Astrocyte of the spinal cord (primary cell): ENCODE results near the gene CREG2.

ENCODE experiments used
- DNase-seq: peaks from one replicate; pipeline ENCODE4 v3.0.0; 2011; ENCODE audit warnings: low read depth, low spot score
- H3K4me3 ChIP-seq: 2 replicates; pipeline ENCODE4 v1.5.1; 2011; ENCODE audit warnings: low read depth, mild to moderate bottlenecking, low read length, moderate library complexity
- in situ Hi-C: cut with HindIII; loops from 2 replicates; pipeline ENCODE4 v1.10.0; 2017; ENCODE audit warnings: low sequenced_read_pairs
- TF ChIP-seq, protein P1 (sequence below): IDR thresholded peaks from 2 replicates; pipeline ENCODE4 v1.5.1; 2012; ENCODE audit warnings: low read depth, mild to moderate bottlenecking, low read length, inconsistent platforms

Gene CREG2

DNA sequence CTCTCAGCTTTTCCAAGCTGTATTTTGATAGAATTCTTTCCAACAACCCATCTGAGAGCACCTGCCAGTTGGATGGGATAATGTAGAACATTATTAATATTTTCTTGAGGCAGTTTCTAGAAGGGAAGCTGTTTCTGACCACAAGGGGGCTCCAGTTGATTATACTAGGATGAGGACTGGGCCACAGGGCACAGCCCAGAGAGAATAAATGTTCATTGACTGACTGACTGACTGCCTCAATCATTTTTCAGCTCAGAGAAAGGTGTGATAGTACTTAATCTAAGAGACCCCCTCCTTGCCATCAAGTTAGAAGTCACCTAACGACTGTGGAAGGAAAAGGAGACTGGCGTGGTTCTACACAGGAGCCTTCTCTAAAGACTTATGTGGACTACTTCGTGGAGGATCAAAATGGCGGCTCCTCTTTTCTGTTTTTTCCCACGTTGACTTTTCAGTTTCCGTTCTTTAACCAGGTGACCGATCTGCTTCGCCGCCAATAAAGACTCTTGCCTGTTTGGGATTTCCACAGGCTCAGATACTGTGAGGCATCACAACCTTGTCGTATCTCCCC lies 31.9 kb upstream of the CREG2 start:
- H3K4me3 ChIP-seq = no peak overlapping the region
- peak; percentile 71 for DNase-seq
- in situ Hi-C loops = no loop called here
- TF ChIP-seq, protein P1, sequence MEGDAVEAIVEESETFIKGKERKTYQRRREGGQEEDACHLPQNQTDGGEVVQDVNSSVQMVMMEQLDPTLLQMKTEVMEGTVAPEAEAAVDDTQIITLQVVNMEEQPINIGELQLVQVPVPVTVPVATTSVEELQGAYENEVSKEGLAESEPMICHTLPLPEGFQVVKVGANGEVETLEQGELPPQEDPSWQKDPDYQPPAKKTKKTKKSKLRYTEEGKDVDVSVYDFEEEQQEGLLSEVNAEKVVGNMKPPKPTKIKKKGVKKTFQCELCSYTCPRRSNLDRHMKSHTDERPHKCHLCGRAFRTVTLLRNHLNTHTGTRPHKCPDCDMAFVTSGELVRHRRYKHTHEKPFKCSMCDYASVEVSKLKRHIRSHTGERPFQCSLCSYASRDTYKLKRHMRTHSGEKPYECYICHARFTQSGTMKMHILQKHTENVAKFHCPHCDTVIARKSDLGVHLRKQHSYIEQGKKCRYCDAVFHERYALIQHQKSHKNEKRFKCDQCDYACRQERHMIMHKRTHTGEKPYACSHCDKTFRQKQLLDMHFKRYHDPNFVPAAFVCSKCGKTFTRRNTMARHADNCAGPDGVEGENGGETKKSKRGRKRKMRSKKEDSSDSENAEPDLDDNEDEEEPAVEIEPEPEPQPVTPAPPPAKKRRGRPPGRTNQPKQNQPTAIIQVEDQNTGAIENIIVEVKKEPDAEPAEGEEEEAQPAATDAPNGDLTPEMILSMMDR = peak; percentile 75

DNA sequence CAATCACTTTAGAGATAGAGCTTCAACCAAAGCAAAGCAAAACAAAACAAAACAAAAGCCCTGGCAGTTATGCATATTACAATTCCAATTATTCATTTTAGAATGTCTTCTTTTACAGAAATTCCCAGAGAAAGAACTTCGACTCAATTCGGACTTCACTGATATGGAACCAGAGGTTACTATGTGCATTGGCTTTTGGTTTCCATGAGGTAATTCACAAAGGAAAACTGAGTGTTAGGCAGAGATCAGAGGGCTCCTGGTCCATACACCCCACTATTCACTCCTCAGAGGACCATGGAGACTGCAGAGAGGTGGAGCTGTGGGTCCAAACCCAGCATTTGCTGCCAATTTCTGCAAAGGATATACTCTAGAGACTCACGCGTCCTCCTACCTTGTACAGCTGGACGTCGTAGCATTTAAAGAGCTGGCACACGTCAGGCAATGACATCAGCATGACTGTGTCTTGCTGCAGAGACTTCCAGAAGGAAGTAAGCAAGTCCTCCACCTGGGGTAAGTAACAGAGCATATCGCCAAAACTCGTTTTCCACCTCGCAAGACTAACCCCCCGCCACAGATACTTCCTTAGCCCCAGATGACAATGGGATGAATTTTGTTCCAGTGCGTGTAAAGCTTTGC lies 31.3 kb upstream of the CREG2 start:
- DNase-seq = no peak
- TF ChIP-seq, protein P1 = no peak
- in situ Hi-C loops = no loop called here

DNA sequence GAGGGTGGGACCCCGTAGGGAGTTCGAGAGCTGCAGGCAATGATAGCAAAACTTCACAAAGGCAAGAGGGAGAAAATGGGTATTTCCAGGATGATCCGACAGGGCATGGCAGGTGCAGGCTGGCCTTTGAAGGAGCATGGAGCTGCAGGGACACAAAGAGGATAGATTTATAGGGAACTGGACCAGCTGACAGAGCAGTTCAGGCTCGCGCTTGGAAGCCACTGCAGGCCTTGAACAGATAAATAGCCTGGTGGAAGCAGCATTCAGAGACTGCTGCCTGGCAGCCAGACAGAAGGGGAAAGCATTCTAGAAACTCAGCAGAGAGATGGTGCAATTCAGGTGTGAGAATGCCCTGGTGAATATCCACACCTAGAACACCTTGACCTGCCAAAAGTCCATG lies 29.3 kb upstream of the CREG2 start:
- H3K4me3 ChIP-seq = no peak overlapping the region
- in situ Hi-C loops = no loop called here
- no peak for DNase-seq
- TF ChIP-seq, protein P1 = no peak

More for the DNA sequence above, 31.3 kb upstream of the CREG2 start:
- no peak overlapping the region for H3K4me3 ChIP-seq

DNA sequence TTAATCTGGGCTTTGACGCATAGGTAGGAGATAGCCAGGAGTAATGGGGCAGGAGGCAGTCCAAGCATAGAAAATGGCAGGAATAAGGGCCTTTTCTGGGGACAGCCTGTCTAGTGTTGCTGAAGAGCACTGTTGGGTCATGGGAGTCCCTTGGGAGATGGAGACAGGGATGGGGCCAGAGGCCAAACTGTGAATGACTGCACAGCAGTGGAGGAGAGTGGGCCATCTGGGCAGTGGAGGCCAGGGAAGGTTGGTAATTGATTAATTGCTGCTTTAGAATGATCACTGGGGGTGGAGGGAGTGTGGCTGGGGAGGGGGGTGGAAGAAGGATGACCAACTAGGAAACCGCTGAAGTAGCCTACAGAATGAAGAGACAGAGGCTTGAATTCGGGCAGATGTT lies 28.6 kb upstream of the CREG2 start:
- no peak for DNase-seq
- in situ Hi-C loops = no loop called here
- H3K4me3 ChIP-seq = no peak overlapping the region
- TF ChIP-seq, protein P1 = no peak

DNA sequence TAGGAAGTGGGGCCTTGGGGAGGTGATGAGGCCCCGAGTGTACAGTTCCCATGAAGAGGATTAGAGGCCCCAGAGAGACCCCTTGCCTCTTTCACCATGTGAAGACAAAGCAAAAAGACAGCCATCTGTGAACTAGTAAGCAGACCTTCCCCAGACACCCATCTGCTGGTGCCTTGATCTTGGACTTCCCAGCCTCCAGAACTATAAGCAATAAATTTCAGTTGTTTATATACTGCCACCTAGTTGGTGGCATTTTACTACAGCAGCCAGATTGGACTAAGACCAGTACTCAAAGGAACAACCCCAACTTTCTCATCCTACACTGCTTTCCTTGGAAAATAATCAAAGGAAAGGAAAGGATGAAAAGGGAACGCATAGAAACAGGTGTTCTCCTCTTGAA lies 27.9 kb upstream of the CREG2 start:
- no peak for DNase-seq
- in situ Hi-C loops = no loop called here
- TF ChIP-seq, protein P1 = no peak
- H3K4me3 ChIP-seq = no peak overlapping the region

DNA sequence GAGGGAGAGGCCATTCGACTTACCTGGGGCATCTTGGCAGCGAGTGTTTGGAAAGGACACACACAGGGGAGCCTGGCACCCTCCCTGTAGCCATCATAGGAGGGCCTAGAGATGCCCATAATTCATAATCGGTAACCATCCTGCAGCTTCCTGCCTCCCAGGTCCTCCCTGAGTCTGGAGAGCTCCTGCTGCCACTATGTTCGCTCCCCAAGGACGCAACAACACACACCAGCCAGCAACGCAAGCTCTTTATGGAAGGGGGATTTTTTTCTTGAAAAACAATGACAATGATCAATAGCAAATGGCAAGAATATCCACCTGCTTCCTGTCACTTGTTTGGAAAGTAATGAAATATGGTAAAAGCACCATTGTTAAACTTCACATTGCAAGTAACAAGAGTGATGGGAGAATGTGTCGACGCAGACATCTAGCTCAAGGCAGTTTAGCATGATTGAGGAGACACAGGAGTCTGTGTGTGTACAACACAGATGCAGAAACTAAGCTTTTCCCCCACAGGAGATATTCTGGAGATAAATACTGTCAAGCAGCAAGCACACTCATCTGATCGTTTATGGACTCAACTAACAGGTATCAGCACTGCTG lies 24.9 kb upstream of the CREG2 start:
- DNase-seq = no peak
- in situ Hi-C loops = no loop called here
- H3K4me3 ChIP-seq = no peak overlapping the region
- TF ChIP-seq, protein P1 = no peak
